Effector memory CD8-positive, alpha-beta T cell (primary cell): ENCODE measurements around the gene NRDE2.
A peak's percentile ranks its signal among the peaks of the same experiment; 100 is the strongest.

Experiments
- ATAC-seq: fragments of 150-1000 bp; cut with Tn5 transposase; replicated peaks from 2 replicates; pipeline ENCODE4 v1.10.0; 2021; ENCODE audit warnings: mild to moderate bottlenecking, moderate library complexity
- DNase-seq, 3 experiments: peaks; one replicate each; pipeline ENCODE4 v3.0.0; 2021
- H3K27ac Mint-ChIP-seq, 2 donors: one replicate each; pipeline ENCODE4 v1.8.0; 2022; ENCODE audit warnings: mild to moderate bottlenecking in 2 of 2, mixed read lengths in 2 of 2, moderate library complexity in 2 of 2
- H3K27me3 Mint-ChIP-seq, 2 donors: one replicate each; pipeline ENCODE4 v1.8.0; 2022; ENCODE audit warnings: mixed read lengths in 2 of 2
- H3K36me3 Mint-ChIP-seq: one replicate; pipeline ENCODE4 v1.8.0; 2022; ENCODE audit warnings: mild to moderate bottlenecking, moderate library complexity, mixed read lengths; ENCODE audit not compliant: insufficient read depth
- H3K4me1 Mint-ChIP-seq, 2 donors: one replicate each; pipeline ENCODE4 v1.8.0; 2022; ENCODE audit warnings: low read depth in 2 of 2, mixed read lengths in 2 of 2
- H3K4me3 Mint-ChIP-seq, 2 donors: one replicate each; pipeline ENCODE4 v1.8.0; 2022; ENCODE audit warnings: mild to moderate bottlenecking in 2 of 2, mixed read lengths in 2 of 2, moderate library complexity in 2 of 2
- H3K9me3 Mint-ChIP-seq, 2 donors: one replicate each; pipeline ENCODE4 v1.8.0; 2022; ENCODE audit warnings: mixed read lengths in 2 of 2
- total RNA-seq, 9 experiments: gene quantifications; one replicate each; lab custom pipeline; 2026; lab: John Stamatoyannopoulos, UW

Gene NRDE2
- total RNA-seq, result 34.3 to 81.8 (median 43.0) reads per million in 9 experiments

GRCh38 chr14:90331497-90332270, at the start of gene NRDE2:
Gene NRDE2, minus strand, starts transcription at chr14:90331941. Its CDS starts 37 bp downstream, at chr14:90331904.
- Mint-ChIP-seq H3K27ac (peak within 1 kb of the TSS; percentile 96 to 97), H3K4me3 (peak within 1 kb of the TSS; percentile 91 to 93), H3K9me3 (no peaks in the 10 kb centered on the region), H3K27me3 (peaks cover 17 to 24% of the 10 kb centered on the region in 2 donors), H3K36me3 (peaks cover 19% of the 10 kb centered on the region), H3K4me1 (peaks cover 25 to 33% of the 10 kb centered on the region in 2 donors)
- peak; percentile 94 for ATAC-seq
- DNase-seq, result peak; percentile 74 to 82 (median 80)

DNA sequence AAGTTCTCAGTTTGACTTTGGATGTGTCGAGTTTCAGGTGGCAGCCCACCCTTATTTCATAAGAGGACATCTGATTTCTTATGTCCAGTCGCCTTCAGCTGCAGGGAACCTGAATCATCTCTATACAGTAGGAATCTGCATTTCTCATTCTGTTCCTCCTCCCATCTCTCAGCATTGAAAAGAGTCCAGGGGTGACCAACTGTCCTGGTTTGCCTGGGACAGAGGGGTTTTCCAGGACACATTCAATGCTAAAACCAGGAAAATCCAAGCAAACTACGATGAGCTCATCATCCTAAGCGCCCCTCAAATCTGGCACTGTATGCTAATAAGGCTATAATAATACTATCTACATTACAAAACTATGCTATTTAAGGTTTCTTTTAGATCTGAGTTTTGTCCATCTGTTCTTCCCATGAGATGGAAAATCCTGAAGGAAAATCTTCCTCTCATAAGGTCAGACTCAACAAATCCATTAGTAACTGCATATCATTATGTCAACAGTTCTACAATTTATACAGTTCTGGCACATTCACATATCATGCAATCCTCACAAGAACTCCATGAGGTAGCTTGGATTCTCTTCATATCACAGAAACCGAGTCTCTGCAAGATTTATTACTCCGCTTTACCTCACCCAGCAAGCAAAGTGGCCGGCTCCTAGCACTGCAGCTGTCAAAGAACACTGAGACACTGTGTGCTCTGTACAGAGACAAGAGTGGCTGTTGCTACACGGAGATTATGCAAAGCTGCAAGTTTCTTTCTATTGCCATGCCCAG, 49.5 kb upstream of the NRDE2 start:
- DNase-seq, result no peak
- H3K4me1 Mint-ChIP-seq, result peaks cover 0 to 6% of the 10 kb centered on the region in 2 donors
- H3K36me3 Mint-ChIP-seq, result no peaks in the 10 kb centered on the region
- ATAC-seq, result no peak
- H3K27me3 Mint-ChIP-seq, result no peaks in the 10 kb centered on the region
- H3K4me3 Mint-ChIP-seq, result no peak overlapping the region
- H3K27ac Mint-ChIP-seq, result no peak overlapping the region
- no peaks in the 10 kb centered on the region for H3K9me3 Mint-ChIP-seq

DNA sequence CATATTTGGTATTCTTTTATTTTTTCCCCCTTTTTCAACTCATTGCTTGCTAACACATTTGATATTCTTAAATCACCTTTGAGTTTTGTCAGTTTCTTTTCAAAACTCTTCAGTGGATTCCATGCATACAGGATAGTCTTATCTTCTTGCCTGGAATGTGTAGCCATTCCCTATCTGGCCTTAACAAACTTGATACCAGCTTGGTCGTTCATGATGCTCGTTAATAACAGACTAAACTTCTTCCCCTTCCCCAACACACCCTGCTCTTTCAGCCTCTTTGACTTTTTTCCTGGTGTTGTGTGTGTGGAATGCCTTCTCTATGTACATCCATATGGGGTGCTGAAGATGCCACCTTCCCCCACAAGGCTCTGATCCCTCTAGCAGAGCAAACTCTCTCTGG, 47.4 kb upstream of the NRDE2 start:
- H3K9me3 Mint-ChIP-seq, result no peaks in the 10 kb centered on the region
- no peak overlapping the region for H3K4me3 Mint-ChIP-seq
- H3K27me3 Mint-ChIP-seq, result no peaks in the 10 kb centered on the region
- DNase-seq (no peak), ATAC-seq (no peak)
- H3K36me3 Mint-ChIP-seq, result no peaks in the 10 kb centered on the region
- no peak overlapping the region for H3K27ac Mint-ChIP-seq
- peaks cover 0 to 6% of the 10 kb centered on the region in 2 donors for H3K4me1 Mint-ChIP-seq

- Mint-ChIP-seq H3K27ac (no peak overlapping the region), H3K36me3 (no peaks in the 10 kb centered on the region), H3K9me3 (no peaks in the 10 kb centered on the region), H3K4me1 (peaks cover 0 to 6% of the 10 kb centered on the region in 2 donors), H3K27me3 (no peaks in the 10 kb centered on the region), H3K4me3 (no peak overlapping the region)
- ATAC-seq, result no peak
- no peak for DNase-seq
Measured at GRCh38 chr14:90378249-90378648, 46.5 kb upstream of the NRDE2 start.

- ATAC-seq (no peak), DNase-seq (no peak)
- Mint-ChIP-seq H3K27ac (no peak overlapping the region), H3K27me3 (no peaks in the 10 kb centered on the region), H3K4me1 (peaks cover 0 to 6% of the 10 kb centered on the region in 2 donors), H3K36me3 (no peaks in the 10 kb centered on the region), H3K9me3 (no peaks in the 10 kb centered on the region), H3K4me3 (no peak overlapping the region)
Measured at GRCh38 chr14:90375934-90376333, 44.2 kb upstream of the NRDE2 start.

DNA sequence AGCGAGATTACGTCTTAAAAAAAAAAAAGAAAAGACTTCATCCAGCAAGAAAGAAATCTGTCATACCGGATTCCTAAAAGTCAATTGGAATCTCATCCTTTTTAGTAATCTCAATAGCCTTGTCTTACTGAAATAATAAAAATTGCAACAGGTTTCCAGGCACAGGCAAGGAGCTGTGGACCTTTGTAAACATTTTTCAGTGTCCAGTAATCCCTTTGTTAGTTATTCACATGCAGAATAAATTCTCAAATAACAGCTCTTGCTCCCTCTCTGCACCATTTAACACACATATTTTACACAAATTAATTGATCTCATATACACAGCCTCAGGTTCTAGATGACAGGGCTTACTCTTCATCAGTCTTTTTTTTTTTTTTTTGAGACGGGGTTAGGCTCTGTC, 43.1 kb upstream of the NRDE2 start:
- Mint-ChIP-seq H3K9me3 (no peaks in the 10 kb centered on the region), H3K36me3 (no peaks in the 10 kb centered on the region), H3K4me3 (no peak overlapping the region), H3K4me1 (peaks cover 0 to 6% of the 10 kb centered on the region in 2 donors), H3K27ac (no peak overlapping the region), H3K27me3 (no peaks in the 10 kb centered on the region)
- ATAC-seq, result no peak
- DNase-seq, result no peak

DNA sequence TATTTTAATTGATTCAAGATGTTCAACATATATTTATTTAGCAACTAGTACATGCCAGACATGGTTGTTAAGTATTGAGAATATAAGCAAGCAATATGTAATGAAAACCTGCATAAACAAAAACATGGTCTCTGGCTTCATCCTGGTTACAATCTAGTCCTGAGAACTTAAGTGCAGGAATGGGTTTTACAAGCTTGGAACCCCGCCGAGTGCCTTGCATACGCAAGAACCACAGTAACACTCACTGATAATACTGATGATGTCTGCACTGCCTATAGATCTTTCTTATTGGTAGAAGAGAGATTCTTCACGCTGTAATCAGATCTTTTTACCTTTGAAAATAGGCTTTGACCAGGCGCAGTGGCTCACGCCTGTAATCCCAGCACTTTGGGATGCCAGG, 42.1 kb upstream of the NRDE2 start:
- ATAC-seq (no peak), DNase-seq (no peak)
- Mint-ChIP-seq H3K27me3 (no peaks in the 10 kb centered on the region), H3K36me3 (no peaks in the 10 kb centered on the region), H3K4me3 (no peak overlapping the region), H3K9me3 (no peaks in the 10 kb centered on the region), H3K4me1 (no peaks in the 10 kb centered on the region), H3K27ac (no peak overlapping the region)

- Mint-ChIP-seq H3K27me3 (no peaks in the 10 kb centered on the region), H3K4me1 (no peaks in the 10 kb centered on the region), H3K36me3 (no peaks in the 10 kb centered on the region), H3K4me3 (no peak overlapping the region), H3K9me3 (no peaks in the 10 kb centered on the region), H3K27ac (no peak overlapping the region)
- ATAC-seq (peak; percentile 99), DNase-seq (no peak)
Measured at GRCh38 chr14:90368946-90369721, 37.4 kb upstream of the NRDE2 start.

DNA sequence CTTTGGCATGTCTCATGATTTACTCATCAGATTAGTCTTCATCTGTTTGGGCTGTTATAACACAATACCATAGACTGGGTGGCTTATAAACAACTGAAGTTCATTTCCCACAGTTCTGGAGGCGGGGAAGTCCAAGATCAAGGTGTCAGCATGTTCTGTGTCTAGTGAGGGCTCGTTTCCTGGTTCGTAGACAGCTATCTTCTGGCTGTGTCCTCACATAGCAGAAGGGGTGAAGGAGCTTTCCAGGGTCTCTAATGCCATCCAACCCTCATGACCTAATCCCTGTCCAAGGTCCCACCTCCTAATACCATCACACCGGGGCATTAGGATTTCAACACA, 30.8 kb upstream of the NRDE2 start:
- ATAC-seq, result no peak
- Mint-ChIP-seq H3K27me3 (peaks cover 26% of the 10 kb centered on the region in 2 donors), H3K4me3 (no peak overlapping the region), H3K9me3 (no peaks in the 10 kb centered on the region), H3K4me1 (no peaks in the 10 kb centered on the region), H3K27ac (no peak overlapping the region), H3K36me3 (no peaks in the 10 kb centered on the region)
- no peak for DNase-seq

DNA sequence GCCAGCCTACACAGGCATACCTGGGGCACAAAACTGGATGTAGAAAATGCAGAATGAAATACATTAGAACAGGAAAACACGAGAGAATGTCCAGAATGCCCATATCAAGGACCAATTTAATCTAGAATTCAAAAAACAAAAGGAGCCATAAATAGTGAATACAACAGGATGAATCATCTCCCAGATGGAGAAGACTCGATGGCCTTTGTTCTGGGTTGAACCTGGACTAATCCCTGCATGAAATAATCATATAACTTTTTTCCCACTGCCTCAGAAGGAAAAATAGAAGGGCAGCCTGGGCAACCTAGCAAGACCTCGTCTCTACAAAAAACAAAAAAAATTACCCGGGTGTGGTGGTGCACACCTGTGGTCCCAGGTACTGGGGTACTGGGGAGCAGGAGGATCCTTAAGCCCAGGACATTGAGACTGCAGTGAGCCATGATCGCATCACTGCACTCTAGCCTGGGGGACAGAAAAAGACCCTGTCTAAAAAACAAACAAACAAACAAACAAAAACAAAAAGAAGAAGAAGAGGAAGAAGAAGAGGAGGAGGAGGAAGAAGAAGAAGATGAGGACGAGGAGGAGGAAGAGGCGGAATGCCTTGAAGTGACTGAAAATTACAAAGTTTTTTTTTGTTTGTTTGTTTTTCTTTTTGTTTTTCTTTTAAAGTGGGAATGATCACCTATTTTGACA, 30.3 kb upstream of the NRDE2 start:
- Mint-ChIP-seq H3K9me3 (no peaks in the 10 kb centered on the region), H3K4me3 (no peak overlapping the region), H3K27me3 (peaks cover 26% of the 10 kb centered on the region in 2 donors), H3K27ac (no peak overlapping the region), H3K36me3 (no peaks in the 10 kb centered on the region), H3K4me1 (no peaks in the 10 kb centered on the region)
- no peak for DNase-seq
- no peak for ATAC-seq

DNA sequence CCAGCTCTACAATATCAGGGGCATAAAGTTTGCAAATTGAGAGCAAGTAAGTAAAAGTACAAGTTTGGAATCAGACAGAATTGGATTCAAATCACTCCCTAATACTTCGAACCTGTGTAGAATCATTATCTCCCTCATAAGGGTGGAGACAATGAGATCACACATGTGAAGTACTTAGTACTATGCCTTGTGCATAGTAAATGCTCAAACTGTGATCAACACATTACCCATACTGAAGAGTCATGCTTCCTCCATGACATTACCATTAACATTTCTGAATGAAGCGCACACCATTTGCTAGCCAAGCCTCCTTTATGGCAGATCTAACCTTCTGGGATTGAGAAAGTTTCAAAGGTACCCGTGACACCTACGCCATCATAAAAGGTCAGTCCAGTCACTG, 26.6 kb upstream of the NRDE2 start:
- H3K4me1 Mint-ChIP-seq, result no peaks in the 10 kb centered on the region
- peaks cover 22 to 37% of the 10 kb centered on the region in 2 donors for H3K27me3 Mint-ChIP-seq
- DNase-seq (no peak), ATAC-seq (no peak)
- no peaks in the 10 kb centered on the region for H3K36me3 Mint-ChIP-seq
- no peaks in the 10 kb centered on the region for H3K9me3 Mint-ChIP-seq
- H3K27ac Mint-ChIP-seq, result no peak overlapping the region
- H3K4me3 Mint-ChIP-seq, result no peak overlapping the region

- ATAC-seq, result no peak
- H3K9me3 Mint-ChIP-seq, result no peaks in the 10 kb centered on the region
- no peak for DNase-seq
- H3K4me3 Mint-ChIP-seq, result no peak overlapping the region
- peaks cover 12 to 22% of the 10 kb centered on the region in 2 donors for H3K27me3 Mint-ChIP-seq
- no peaks in the 10 kb centered on the region for H3K36me3 Mint-ChIP-seq
- no peak overlapping the region for H3K27ac Mint-ChIP-seq
- no peaks in the 10 kb centered on the region for H3K4me1 Mint-ChIP-seq
Measured at GRCh38 chr14:90356925-90357324, 25.2 kb upstream of the NRDE2 start.
